Measurements from ENCODE around the gene GNG13.
"Not testable (repeated sequence)": the region's sequence is repeated elsewhere in the genome, so short reads cannot be mapped to it uniquely, and the experiment has no call there.

Gene GNG13

GRCh38 chr16:840561-841454, 40.3 kb upstream of the GNG13 start:
- in situ Hi-C loops (cut with HindIII; ENCODE audit: low sequenced_read_pairs): no loop called here
- DNase-seq (ENCODE audit: low read depth): no peak
- H3K4me3 ChIP-seq (ENCODE audit: low read depth, low read length): no peak overlapping the region
- TF ChIP-seq CTCF (IDR thresholded peaks at IDR 0.05; ENCODE audit: low read depth, low read length, missing control alignments): no peak

- H3K4me3 ChIP-seq (ENCODE audit: low read depth, low read length): no peak overlapping the region
- in situ Hi-C loops (cut with HindIII; ENCODE audit: low sequenced_read_pairs): loop anchor here (10.0 kb wide), 1 partner anchor 55 kb away; no protein-coding TSS in a partner anchor
- no peak for DNase-seq (ENCODE audit: low read depth)
- TF ChIP-seq CTCF (IDR thresholded peaks at IDR 0.05; ENCODE audit: low read depth, low read length, missing control alignments): no peak
Measured at GRCh38 chr16:839643-840408, 39.3 kb upstream of the GNG13 start.

- H3K4me3 ChIP-seq (ENCODE audit: low read depth, low read length): no peak overlapping the region
- in situ Hi-C loops (cut with HindIII; ENCODE audit: low sequenced_read_pairs): loop anchor here (10.0 kb wide), 1 partner anchor 56 kb away; no protein-coding TSS in a partner anchor
- DNase-seq (ENCODE audit: low read depth): no peak
- no peak for TF ChIP-seq CTCF (IDR thresholded peaks at IDR 0.05; ENCODE audit: low read depth, low read length, missing control alignments)
Measured at GRCh38 chr16:838741-839140, 38.2 kb upstream of the GNG13 start.

GRCh38 chr16:836822-837221, 36.3 kb upstream of the GNG13 start:
- DNase-seq (ENCODE audit: low read depth); H3K4me3 ChIP-seq (ENCODE audit: low read depth, low read length): not testable (repeated sequence)
- in situ Hi-C loops (cut with HindIII; ENCODE audit: low sequenced_read_pairs): loop anchor here (10.0 kb wide), 1 partner anchor 58 kb away; no protein-coding TSS in a partner anchor

GRCh38 chr16:836221-836620, 35.7 kb upstream of the GNG13 start:
- no peak for DNase-seq (ENCODE audit: low read depth)
- H3K4me3 ChIP-seq (ENCODE audit: low read depth, low read length): no peak overlapping the region
- no peak for TF ChIP-seq CTCF (IDR thresholded peaks at IDR 0.05; ENCODE audit: low read depth, low read length, missing control alignments)
- in situ Hi-C loops (cut with HindIII; ENCODE audit: low sequenced_read_pairs): loop anchor here (10.0 kb wide), 1 partner anchor 59 kb away; no protein-coding TSS in a partner anchor

GRCh38 chr16:835373-835772, 34.8 kb upstream of the GNG13 start:
- in situ Hi-C loops (cut with HindIII; ENCODE audit: low sequenced_read_pairs): loop anchor here (10.0 kb wide), 1 partner anchor 59 kb away; no protein-coding TSS in a partner anchor
- TF ChIP-seq CTCF (IDR thresholded peaks at IDR 0.05; ENCODE audit: low read depth, low read length, missing control alignments): no peak

More at GRCh38 chr16:835373-835772, 34.8 kb upstream of the GNG13 start:
- no peak overlapping the region for H3K4me3 ChIP-seq (ENCODE audit: low read depth, low read length)
- DNase-seq (ENCODE audit: low read depth): no peak

All from astrocyte of the cerebellum (primary cell).